ENCODE results near the gene GFRA3.

Gene GFRA3

GRCh38 chr5:138246822-138247221 lies 27.6 kb downstream of the GFRA3 start:
- no peak for TF ChIP-seq CTCF (IDR thresholded peaks at IDR 0.05)
- Histone ChIP-seq H3K27ac (no peak overlapping the region), H3K4me3 (no peak overlapping the region)
- DNase-seq (ENCODE audit: low spot score): no peak

- TF ChIP-seq CTCF (IDR thresholded peaks at IDR 0.05): no peak
- DNase-seq (ENCODE audit: low spot score): no peak
- H3K27ac ChIP-seq: no peak overlapping the region
- H3K4me3 ChIP-seq: no peak overlapping the region
These were observed 28.1 kb downstream of the GFRA3 start for GRCh38 chr5:138246334-138246733.

- Histone ChIP-seq H3K4me3 (no peak overlapping the region), H3K27ac (no peak overlapping the region)
- no peak for DNase-seq (ENCODE audit: low spot score)
- TF ChIP-seq CTCF (IDR thresholded peaks at IDR 0.05): no peak
These were observed 28.7 kb downstream of the GFRA3 start for GRCh38 chr5:138245717-138246116.

- H3K27ac ChIP-seq: no peak overlapping the region
- DNase-seq (ENCODE audit: low spot score): no peak
- no peak overlapping the region for H3K4me3 ChIP-seq
These were observed 30.6 kb downstream of the GFRA3 start for GRCh38 chr5:138243794-138244193.

GRCh38 chr5:138241688-138242571 lies 32.5 kb downstream of the GFRA3 start:
- peak overlapping the region; percentile 72 for H3K4me3 ChIP-seq
- no peak for TF ChIP-seq CTCF (IDR thresholded peaks at IDR 0.05)
- DNase-seq (ENCODE audit: low spot score): no peak
- H3K27ac ChIP-seq: peak overlapping the region; percentile 1 to 38

More at GRCh38 chr5:138243794-138244193, 30.6 kb downstream of the GFRA3 start:
- no peak for TF ChIP-seq CTCF (IDR thresholded peaks at IDR 0.05)

- no peak for TF ChIP-seq CTCF (IDR thresholded peaks at IDR 0.05)
- no peak overlapping the region for H3K27ac ChIP-seq
- no peak for DNase-seq (ENCODE audit: low spot score)
- H3K4me3 ChIP-seq: peak overlapping the region; percentile 72
These were observed 33.6 kb downstream of the GFRA3 start for GRCh38 chr5:138240650-138241385.

Data from coronary artery (tissue), 2 donors.